Renal cortical epithelial cell (primary cell): ENCODE data around the gene KCTD1. TPM values are rescaled to one million over a fixed set of nuclear protein-coding genes. Genes with fewer than 3 reads are reported as not detected.

Source experiments
- DNase-seq: peaks from one replicate; pipeline ENCODE4 v3.0.0-alpha.2; 2011; ENCODE audit warnings: low read depth
- total RNA-seq: library from RNA; depleted of rRNA; stranded (reverse); fragments of >200 nt; gene quantifications from 2 replicates; pipeline ENCODE4 v1.2.3, GENCODE V29; 2014

Gene KCTD1
- total RNA-seq, 1 donor from 2014 or later = 103 TPM

DNA sequence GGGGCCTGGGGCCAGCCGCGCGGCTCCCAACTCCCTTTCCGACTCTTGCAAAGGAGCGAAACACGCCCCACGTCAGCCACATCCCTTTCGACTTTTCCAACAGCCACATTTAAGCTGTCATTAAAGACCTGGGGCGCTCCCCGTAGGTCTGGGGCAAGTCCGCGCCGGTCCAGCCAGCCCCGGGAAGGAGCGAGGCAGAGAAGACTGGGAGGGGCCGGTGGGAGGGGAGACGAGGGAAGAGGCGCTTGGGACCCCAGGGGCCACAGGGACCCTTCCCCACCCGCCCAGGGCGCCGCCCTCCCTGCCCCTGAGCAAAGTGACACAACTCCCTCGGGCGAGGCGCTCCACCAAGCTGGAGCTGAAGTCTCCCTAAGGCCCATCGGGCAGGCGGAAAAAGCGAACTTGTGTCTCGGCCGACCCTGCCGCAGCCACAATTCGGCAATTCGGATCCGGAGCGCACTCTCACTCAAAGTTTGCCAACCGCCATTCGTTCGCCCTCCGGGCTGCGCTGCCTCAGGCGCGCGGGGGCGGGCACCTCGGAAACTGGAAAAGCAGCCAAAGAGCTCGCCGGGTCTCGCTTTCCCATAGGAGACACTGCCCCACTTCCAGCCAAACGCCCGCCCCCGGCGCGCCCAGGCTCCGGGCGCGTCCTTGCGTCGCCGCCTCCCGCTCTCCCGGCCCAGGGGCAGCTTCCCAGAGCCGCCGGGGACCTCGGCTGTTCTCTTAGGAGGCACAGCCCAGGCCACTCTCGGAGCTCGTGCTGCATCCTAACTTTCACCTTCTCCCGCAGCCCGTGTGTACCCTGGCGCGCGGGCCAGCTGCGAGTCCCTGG lies 1.1 kb upstream of the KCTD1 start:
- DNase-seq = peak; percentile 51

DNA sequence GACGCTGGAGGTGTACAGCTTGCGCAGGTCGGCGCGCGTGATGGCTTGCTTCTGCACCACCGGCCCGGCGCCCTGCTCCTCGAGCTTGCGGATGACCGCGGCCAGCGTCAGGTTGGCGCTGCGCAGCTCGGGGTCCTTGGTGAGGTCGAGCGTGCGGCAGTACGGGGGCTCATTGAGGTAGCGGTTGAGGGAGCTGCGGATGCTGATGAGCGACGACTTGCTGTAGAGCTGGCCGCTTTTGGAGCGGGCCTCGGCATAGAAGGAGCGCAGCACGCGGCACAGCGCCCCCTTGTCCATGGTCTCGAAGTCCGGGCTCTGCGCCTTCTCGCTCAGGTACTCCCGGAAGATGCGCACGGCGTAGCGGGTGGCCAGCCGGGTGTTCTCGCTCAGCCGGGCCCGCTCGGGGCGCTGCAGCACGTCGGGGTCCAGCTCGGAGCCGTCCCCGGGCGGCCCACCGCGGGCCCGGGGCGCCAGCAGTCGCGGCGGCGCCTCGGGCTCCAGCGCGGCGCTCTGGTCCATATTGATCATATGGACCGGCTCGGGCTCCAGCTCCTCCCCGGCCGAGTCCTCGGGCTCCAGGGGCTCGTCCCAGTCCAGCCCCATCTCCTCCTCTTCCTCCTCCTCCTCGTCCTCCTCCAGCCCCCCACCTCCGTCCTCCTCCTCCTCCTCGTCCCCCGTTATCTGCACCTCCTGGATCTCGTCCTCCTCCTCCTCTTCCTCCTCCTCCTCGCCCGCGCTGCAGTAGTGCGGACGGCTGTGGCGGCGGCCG lies 523 bp downstream of the KCTD1 start:
- peak; percentile 66 for DNase-seq

DNA sequence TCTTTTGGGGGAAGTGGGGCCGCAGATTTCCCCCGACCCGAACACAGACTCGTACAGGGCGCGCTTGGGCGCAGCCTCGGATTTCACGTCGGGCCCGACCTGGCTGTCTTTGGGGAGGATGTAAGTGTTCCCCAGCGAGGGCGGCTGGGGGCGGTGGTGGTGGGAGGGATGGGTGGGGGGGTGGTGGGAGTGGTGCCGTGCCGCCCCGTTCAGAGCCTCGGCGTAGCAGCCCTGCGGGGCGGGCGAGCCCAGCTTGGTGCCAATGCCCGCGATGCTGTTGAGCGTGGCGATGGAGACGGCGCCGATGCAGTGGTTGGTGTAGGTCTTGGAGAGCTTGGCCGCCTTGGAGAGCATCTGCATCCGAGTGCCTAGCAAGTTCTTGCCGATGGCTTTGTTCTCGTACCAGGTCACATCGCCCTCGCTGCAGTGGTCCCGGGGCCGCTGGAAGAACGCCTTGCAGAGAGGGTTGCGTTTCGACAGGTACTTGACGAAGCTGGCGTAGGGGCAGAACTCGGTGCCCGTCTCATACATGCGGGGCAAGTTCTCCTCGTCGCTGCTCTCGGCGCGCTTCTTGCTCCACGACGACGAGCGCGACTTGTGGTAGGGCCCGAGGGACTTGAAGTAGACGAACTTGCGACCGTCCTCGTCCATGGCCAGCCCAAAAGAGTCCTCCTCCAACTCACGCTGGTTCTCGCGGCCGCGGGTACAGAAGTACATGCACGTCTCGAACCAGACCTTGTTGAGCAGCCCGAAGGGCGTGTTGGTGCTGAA lies 1.3 kb downstream of the KCTD1 start:
- no peak for DNase-seq

DNA sequence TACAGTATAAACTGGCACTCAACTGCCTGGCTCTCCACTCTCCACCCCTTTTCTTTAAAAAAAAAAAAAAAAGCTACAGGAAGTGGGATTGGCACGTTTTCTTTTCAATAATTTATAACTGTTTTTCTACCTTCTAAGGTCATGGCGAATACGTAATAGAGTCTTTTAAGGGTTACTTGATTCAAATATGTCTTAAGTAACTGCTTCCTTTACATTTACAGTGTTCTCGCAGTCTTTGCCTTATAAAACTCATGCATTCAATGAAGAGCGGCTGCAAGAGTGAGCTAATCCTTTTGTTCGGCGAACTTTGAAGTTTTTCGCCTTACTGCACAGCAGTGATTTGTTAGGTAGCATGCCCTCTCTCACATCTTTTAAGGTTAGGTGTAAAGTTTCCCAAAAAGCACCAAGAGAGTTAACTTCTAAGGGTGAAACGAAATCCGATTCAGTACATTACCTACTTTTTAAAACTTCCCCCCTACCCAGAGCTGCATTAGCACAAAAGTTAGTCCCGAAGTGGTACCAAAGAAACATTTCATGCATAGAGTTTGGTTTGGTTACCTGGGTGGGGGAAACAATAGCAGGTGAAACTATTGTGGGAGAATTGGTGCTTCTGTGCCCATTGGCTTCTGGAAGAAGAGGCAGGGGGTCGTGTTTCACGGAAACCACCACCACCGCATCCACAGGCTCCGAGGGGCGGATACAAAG lies 2.0 kb downstream of the KCTD1 start:
- DNase-seq = peak; percentile 50

DNA sequence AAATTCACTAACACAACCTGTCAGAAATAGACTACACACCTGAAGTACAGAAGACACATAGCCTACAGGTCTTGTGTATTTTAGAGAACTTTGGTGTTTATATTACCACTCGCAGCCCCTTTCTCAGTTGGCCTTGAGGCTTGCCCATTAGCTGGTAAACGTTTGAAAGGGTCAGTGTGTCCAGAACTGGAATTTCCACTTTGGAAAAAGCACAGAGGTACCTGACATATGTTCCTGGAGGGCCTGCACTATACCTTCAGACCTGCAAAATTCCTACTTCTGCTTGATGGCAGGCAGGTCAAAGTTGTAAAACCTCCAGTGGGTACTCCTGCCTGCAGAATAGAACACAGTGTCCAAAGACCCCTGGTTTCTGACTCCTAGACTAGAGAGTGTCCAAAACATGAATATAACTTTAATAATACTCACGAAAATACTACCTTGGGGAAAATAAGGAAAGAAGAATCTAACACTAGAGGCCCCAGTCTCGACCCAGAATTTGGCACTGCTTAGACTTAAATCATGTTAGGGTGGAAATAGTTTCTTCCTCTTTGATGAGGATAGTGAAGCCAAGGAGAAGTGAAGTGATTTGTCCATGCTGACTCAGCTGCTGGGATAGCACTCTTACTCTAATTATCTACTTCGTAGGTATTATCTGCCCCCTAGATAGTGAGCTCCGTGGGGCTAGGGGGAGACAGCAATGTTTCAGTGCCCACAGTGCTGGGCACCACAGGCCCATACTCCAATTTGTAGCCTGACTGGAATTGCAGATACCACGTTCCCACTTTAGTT lies 2.8 kb downstream of the KCTD1 start:
- DNase-seq = no peak

DNA sequence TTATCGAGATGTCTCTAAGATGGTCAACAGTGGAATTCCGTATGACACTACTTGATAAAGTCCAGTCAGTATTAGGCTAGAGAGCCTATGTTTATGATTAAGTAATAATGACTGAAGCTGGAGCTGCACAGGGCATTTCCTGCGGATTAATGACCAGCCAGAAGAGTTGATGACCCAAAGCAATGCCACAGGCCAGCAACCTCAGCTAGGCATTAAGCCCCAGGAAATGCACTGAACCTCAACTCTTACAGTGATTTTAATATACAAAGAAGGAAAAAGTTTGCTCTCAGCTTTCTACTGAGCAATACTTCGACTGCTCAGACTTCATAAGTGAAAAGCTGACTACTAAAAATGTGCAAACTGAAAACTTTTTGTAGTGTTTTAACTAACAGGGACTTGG lies 3.9 kb downstream of the KCTD1 start:
- DNase-seq = no peak

DNA sequence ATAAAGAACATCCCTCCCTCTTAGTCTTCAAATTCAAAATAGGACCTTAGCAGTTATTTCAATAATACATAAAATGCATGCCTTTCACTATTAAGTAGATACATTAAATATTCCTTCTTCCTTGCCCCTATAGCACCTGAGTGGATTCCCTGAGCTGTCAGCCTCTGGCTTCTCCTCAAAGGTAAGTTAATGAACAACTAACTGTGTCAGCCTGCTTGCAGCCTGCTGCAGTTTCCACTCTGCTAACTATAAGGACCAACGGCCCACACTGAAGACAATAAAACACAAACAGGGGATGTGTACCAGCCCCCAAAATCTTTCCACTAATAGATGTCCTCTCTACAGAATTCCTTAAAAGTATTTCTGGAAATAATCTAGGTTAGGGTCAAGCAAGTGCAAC lies 5.0 kb downstream of the KCTD1 start:
- peak; percentile 68 for DNase-seq

DNA sequence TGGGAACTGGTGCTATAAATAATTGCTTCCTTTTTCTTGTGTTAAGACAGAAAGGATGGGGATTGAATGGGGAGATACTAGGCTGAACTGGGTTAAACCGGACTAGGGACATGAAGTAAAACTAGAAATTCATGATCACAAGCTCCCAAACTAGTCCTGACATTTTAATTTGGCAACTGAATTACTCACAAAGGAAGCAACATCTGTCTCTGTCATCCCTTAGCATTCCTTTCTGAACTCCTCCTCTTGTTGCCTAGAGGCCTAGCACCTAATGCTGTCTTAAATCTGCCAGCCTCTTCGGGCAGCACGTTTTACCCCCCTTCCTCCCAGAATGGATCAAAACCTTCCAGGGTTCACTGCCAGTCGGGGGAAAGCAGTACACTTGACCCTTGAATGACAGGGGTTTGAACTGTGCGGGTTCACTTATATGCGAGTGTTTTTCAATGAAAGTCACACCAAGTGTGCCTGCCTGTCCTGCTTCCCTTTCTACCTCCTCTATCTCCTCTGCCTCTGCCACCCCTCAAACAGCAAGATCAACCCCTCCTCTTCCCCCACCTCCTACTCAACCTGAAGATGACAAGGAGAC lies 8.2 kb downstream of the KCTD1 start:
- DNase-seq = peak; percentile 71

DNA sequence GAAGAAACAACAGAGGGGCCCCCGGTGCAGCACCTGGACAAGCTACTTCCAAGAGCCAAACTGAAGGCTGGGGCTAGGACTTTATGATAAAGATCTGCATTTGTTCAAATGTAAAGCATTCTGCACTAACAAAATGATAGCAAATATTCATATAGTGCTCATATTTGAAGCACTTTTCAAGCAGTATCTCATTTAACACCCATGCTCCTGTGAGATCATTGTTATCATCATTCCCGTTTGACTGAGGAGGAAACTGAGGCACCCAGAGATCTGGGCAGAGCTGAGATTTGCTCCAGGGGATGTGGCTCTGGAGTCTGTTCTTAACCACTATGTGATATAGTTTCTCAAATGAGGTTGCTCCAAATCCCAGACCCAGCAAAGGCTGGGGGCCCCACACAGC lies 9.8 kb downstream of the KCTD1 start:
- no peak for DNase-seq

DNA sequence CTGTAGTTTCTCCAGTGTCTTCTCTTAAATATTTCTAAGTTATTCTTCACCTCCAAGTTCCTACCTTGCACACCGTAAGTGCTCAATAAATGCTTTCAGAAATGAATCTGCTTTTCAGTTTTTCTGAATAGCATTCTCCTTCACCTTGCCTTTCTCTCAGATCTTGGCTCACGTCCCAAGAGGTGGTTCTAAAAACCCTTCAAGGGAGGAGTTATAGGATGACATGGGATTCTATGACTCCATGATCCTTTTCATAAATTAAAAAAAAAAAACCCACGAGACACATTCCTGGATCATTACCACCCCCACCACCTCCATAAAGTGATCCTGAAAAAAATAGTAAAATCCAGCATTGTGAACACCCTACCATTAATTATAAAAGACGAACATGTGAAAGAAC lies 11.7 kb downstream of the KCTD1 start:
- no peak for DNase-seq

DNA sequence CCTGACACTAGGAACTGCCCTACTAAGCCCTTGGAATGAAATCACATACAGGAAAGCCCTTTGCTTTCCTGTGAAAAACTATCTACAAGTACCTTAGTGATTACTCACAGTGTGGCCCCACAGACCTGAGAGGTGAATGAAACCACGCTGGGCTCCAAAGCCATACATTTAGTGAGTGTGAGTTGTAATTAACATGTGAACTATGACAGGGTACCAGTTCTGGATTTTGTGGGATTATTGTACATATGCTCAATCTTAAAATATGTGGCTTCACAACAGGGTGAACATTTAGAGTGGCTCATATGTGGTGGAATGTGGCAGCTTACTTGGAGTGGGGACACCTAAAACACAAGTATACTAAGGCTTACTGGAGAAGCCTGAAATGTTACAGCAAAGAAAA lies 12.3 kb downstream of the KCTD1 start:
- DNase-seq = peak; percentile 64

DNA sequence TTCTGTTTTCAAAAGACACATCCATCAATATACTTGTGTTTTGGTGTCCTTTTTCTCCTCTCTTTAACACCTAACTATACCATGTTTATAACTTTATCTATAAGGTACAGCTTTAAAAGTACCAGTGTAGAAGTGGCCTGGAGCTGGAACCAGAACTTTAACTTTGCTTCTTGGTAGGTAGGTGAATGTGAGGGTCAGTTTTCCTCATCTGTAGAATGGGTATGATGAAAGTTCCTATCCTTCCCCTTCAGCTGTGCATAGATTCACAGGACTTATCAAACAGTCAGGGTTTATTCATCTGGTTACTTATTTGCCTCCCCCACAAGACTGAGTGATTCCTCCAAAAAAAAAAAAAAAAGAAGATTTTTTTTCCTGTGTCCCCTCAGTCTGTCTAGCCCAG lies 12.7 kb downstream of the KCTD1 start:
- DNase-seq = no peak

DNA sequence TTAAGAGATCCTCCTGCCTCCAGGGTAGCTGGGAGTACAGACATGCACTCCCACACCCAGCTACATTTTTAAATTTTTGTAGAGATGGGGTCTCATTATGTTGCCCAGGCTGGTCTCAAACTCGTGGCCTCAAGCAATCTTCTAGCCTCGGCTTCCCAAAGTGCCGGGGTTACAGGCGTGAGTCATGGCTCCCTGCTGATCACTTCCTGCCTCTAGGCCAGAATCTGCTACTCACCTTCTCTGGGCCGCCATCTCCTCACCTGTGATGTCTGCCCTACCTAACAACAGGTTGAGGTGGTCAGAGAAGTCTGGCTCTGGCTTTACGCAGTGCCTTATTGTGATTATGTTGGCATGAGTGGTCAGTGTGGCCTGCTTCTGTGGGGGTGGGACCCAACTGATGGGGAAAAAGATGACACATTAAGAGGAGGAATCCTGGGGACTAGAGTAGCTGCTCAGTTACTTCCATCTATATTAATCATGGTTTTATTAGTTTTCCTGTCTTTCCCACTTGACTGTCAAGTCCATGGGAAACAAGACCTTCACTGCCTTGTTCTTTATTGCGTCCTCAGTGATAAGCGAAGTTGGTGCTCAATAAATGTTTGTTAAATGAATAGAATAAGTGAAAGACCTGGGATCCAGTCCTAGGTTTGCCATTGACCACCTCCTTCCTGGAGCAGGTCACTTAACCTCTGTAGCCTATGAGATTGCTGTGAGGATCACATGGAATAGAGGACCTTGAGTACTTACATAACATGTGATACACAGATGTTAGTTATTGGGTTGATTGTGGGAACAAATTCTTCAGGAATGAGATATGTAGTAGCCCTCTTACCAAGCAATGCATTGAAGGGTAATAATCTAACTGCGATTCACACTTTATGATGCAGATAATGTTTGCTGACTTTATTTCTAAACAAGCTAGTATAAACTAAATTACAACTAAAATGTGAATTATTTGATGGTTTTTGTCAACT lies 15.7 kb downstream of the KCTD1 start:
- DNase-seq = no peak

DNA sequence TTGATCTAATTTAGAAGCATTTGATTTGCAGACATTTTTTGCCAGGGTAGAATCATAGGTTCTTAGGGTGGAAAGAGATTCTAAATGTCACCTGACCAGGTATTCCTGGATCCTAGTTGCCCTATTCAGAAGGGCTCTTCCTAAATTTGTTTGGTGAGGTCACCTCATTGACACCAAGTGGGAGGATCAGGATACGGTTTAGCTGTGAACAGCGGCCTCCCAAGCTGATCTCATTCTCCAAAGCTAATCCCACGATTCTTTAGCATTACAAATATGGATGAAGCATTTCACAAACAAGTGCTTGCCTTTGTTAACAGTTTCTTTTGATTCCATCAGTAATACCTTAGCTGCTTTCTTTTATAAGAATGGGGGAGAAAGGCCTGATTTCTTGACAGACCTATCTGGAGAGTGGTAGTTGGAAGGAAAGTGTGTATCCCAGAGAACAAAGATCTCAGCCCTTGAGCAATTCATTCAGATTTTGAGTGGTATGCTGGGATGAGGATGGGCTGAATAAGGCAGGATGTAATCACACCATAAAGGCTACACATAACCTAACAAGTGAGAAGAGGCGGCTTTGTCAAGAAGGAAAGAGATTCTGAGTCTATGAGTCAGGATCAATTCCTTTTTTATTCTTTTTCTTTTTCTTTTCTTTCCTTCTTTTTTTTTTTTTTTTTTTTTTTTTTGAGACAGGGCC lies 16.6 kb downstream of the KCTD1 start:
- DNase-seq = no peak

DNA sequence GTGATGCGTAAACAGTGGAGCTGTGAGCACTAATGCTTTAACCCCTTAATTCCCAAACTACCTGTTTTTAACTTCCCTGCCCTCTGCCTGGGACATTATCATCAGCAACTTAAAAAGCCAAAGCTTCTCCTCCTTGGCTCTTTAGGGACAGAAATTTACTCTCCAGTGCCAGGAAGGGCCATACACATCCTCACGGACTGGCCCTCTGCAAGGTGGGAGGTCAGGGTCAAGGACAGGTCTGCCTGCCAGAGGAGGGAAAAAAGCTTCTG lies 21.5 kb downstream of the KCTD1 start:
- no peak for DNase-seq

DNA sequence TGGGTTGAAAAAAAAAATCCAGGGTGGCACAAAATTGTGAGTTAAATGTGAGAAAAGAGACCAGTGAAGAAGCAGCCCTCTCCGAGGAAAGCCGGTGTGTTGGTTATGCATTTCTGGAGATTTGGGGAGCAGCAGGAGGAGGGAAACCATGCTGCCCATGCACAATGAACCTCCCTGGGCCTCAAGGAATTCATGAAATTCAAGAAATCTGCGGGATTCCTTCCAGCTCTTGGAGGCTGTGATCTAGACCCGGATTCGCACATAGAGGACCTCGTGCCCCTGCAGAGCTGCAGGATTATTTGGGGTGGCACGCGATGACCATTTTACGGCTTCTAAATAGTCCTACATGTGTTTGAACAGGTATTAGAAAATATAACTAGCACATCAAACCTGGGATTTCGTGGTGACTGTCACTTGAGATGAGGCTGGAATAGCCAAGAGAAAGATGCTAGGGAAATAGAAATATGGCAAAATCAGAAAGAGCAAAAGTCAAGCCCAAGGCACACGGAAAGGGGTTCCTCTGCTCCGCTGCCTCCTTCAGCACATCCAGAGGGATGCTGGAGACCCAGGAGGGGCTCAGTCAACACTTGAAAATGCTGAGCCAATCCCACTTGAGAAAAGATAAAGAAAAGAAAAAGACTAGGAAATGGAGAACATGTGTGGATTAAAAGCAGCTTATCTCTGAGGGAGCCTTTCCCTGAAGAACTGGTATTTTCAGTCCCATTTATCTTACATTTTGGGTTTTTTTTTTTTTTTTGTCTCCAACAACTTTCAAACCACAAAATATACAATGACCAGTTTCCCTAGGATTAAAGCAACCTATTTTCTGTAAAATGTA lies 22.0 kb downstream of the KCTD1 start:
- DNase-seq = no peak

DNA sequence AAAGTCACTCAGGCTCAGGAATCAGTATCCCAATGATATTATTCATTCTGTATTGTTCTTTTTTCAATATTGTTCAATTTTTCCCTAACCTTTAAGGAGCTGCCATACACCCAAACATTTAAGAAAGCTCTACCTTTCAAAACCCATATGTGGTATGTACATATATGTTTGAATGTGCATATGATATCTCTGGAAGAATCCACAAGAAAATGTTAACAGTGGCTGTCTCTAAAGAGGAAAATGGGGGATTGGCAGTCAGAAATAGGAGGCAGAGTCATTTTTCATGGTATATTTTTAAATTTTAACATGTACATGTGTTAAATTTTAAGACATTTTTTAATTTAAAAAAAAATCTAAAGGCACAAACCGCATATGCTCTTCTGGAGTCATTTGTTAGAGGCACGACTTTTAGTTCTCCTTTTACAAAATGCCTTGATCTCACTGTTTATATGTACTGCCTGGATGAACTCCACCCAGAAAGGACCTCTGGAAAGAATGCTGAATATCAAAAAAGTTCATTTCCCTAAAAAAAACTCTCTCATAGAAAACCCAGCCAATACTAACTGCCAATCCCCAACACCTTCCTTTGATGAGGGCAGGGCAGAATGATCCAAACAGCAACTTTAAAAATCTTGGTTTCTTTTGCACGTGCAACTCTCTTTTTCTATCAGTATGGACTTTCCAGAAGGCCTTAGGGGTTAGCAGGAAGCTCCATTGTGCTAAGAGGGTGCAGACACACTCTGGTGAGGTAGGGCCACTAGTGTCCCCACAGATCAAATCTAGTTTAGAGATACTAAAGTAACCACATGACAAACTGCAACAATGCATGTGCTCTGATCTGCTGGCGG lies 23.6 kb downstream of the KCTD1 start:
- no peak for DNase-seq
